DOHH2 (cell line): ENCODE data around the gene NGF.

ENCODE experiments used
- H3F3A ChIP-seq: fragments of 200-600 bp; sonication (generic), shearing (Covaris generic); 2 replicates; pipeline ENCODE4 v1.6.0; 2016; ENCODE audit warnings: antibody characterized with exemption, mild to moderate bottlenecking; ENCODE audit not compliant: control insufficient read depth, insufficient read depth
- H3K27ac ChIP-seq: fragments of 200-600 bp; sonication (generic); 2 replicates; pipeline ENCODE4 v1.5.1; 2014; ENCODE audit warnings: low read depth, mild to moderate bottlenecking, low read length, moderate library complexity
- H3K27me3 ChIP-seq: fragments of 200-600 bp; sonication (generic); 2 replicates; pipeline ENCODE4 v1.6.1; 2014; ENCODE audit warnings: mild to moderate bottlenecking, low read length, mixed read lengths; ENCODE audit not compliant: control insufficient read depth
- H3K36me3 ChIP-seq: fragments of 200-600 bp; sonication (generic); 2 replicates; pipeline ENCODE4 v1.6.1; 2014; ENCODE audit warnings: mild to moderate bottlenecking, low read length, moderate library complexity, mixed read lengths; ENCODE audit not compliant: control insufficient read depth
- H3K4me1 ChIP-seq: fragments of 200-600 bp; sonication (generic); 2 replicates; pipeline ENCODE4 v1.6.1; 2014; ENCODE audit warnings: mild to moderate bottlenecking, low read length, mixed read lengths; ENCODE audit not compliant: control insufficient read depth
- H3K4me2 ChIP-seq: fragments of 200-600 bp; sonication (generic); 2 replicates; pipeline ENCODE4 v1.6.0; 2014; ENCODE audit warnings: mild to moderate bottlenecking, low read length, moderate library complexity
- H3K4me3 ChIP-seq: fragments of 200-600 bp; sonication (generic); 2 replicates; pipeline ENCODE4 v1.5.1; 2014; ENCODE audit warnings: mild to moderate bottlenecking, low read length, mixed read lengths
- H3K79me2 ChIP-seq: fragments of 200-600 bp; sonication (generic); 2 replicates; pipeline ENCODE4 v1.6.1; 2014; ENCODE audit warnings: mild to moderate bottlenecking, low read length, mixed read lengths; ENCODE audit not compliant: control insufficient read depth
- H3K9me2 ChIP-seq: fragments of 200-600 bp; sonication (generic); replicated peaks from 2 replicates; pipeline ENCODE4 v1.6.1; 2014; ENCODE audit warnings: mild to moderate bottlenecking, low read length, mixed read lengths; ENCODE audit not compliant: control insufficient read depth
- H3K9me3 ChIP-seq: fragments of 200-600 bp; sonication (generic); 2 replicates; pipeline ENCODE4 v1.6.1; 2014; ENCODE audit warnings: antibody characterized with exemption, low read length, mixed read lengths; ENCODE audit not compliant: control insufficient read depth, insufficient read depth
- H4K20me1 ChIP-seq: fragments of 200-600 bp; sonication (generic); 2 replicates; pipeline ENCODE4 v1.6.0; 2014; ENCODE audit warnings: low read depth, mild to moderate bottlenecking, antibody characterized with exemption, low read length, moderate library complexity; ENCODE audit not compliant: control insufficient read depth, insufficient read depth
- EZH2phosphoT487 ChIP-seq: fragments of 200-600 bp; sonication (generic); IDR thresholded peaks from 2 replicates; pipeline ENCODE4 v1.6.1; 2017; ENCODE audit warnings: borderline replicate concordance, mild to moderate bottlenecking, antibody characterized with exemption, low read length, moderate library complexity, mixed read lengths
- TF ChIP-seq, protein P1 (sequence below): fragments of 200-600 bp; sonication (generic); IDR thresholded peaks from one replicate; pipeline ENCODE4 v1.5.1; 2014; ENCODE audit warnings: antibody characterized with exemption, mild to moderate bottlenecking, low read depth, low read length; ENCODE audit not compliant: poor library complexity, severe bottlenecking

The NGF gene

DNA sequence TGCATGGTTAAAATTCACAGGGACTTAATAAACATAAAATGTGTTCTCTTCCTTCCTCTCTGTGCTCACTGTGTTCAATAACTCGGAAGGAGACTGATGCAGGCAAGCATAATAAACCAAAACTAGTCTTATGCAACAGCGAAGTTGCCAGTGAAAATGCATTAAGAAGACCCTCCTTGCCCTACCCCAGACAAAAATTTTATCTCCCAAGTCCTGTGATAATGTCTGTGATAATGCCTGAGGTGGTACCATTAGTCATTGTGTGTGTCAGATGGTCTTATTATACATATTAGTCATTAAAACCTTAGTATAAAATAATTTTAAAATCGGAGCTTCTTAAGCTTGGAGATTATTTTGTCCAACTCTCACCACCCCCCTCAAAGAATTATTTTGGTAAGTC is 97.8 kb downstream of the NGF start:
- TF ChIP-seq, protein P1, sequence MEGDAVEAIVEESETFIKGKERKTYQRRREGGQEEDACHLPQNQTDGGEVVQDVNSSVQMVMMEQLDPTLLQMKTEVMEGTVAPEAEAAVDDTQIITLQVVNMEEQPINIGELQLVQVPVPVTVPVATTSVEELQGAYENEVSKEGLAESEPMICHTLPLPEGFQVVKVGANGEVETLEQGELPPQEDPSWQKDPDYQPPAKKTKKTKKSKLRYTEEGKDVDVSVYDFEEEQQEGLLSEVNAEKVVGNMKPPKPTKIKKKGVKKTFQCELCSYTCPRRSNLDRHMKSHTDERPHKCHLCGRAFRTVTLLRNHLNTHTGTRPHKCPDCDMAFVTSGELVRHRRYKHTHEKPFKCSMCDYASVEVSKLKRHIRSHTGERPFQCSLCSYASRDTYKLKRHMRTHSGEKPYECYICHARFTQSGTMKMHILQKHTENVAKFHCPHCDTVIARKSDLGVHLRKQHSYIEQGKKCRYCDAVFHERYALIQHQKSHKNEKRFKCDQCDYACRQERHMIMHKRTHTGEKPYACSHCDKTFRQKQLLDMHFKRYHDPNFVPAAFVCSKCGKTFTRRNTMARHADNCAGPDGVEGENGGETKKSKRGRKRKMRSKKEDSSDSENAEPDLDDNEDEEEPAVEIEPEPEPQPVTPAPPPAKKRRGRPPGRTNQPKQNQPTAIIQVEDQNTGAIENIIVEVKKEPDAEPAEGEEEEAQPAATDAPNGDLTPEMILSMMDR = no peak
- no peak for TF ChIP-seq EZH2phosphoT487
- Histone ChIP-seq H3K27me3 (no peaks in the 10 kb centered on the region), H3K9me3 (no peaks in the 10 kb centered on the region), H3K27ac (no peak overlapping the region), H4K20me1 (no peaks in the 10 kb centered on the region), H3F3A (no peaks in the 10 kb centered on the region), H3K4me1 (no peaks in the 10 kb centered on the region), H3K4me2 (no peak overlapping the region), H3K9me2 (no peaks in the 10 kb centered on the region), H3K36me3 (no peaks in the 10 kb centered on the region), H3K79me2 (no peaks in the 10 kb centered on the region), H3K4me3 (no peak overlapping the region)

DNA sequence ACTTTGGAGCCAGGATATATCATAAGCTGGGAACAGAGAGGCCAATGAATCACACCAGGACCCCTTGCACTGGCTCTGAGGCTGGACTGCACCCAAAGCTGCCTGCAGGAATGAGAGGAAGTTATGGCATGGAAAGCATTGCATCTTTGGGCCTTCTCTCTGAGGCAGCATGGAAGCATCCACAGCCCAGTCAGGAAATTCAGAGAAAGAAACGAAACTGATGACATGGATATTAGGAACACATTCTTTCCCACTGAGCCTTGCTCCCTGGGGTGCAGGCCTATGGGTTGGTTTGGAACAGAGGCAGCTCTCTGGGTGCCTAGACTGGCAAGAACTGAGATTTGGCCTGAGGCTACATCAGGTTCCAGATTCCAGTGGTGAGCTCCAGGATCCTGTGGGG is 98.6 kb downstream of the NGF start:
- H3F3A ChIP-seq = no peaks in the 10 kb centered on the region
- H3K4me1 ChIP-seq = no peaks in the 10 kb centered on the region
- no peaks in the 10 kb centered on the region for H3K27me3 ChIP-seq
- H3K27ac ChIP-seq = no peak overlapping the region
- H3K4me2 ChIP-seq = no peak overlapping the region
- H4K20me1 ChIP-seq = no peaks in the 10 kb centered on the region
- TF ChIP-seq, protein P1 = no peak
- TF ChIP-seq EZH2phosphoT487 = no peak
- H3K79me2 ChIP-seq = no peaks in the 10 kb centered on the region
- no peak overlapping the region for H3K4me3 ChIP-seq
- H3K9me3 ChIP-seq = no peaks in the 10 kb centered on the region
- no peaks in the 10 kb centered on the region for H3K36me3 ChIP-seq
- no peaks in the 10 kb centered on the region for H3K9me2 ChIP-seq

DNA sequence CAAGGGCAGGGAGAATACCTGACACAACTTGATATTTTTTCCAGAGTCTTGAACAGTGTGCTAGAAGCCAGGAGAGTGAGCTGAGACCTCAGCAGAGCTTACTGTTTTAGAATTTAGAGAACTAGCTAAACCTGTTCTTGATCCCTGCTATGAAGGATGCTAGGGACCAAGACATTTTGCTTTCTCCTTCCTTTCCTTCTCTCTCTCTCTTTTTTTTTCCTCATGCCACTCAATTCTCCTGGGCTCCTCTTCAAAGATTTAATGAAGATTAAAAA is 99.0 kb downstream of the NGF start:
- no peaks in the 10 kb centered on the region for H3K9me2 ChIP-seq
- H3F3A ChIP-seq = no peaks in the 10 kb centered on the region
- H3K4me1 ChIP-seq = no peaks in the 10 kb centered on the region
- no peak overlapping the region for H3K27ac ChIP-seq
- no peaks in the 10 kb centered on the region for H3K79me2 ChIP-seq
- TF ChIP-seq EZH2phosphoT487 = no peak
- TF ChIP-seq, protein P1 = no peak
- no peak overlapping the region for H3K4me2 ChIP-seq
- no peak overlapping the region for H3K4me3 ChIP-seq
- H3K36me3 ChIP-seq = no peaks in the 10 kb centered on the region
- H3K9me3 ChIP-seq = no peaks in the 10 kb centered on the region
- no peaks in the 10 kb centered on the region for H3K27me3 ChIP-seq
- H4K20me1 ChIP-seq = no peaks in the 10 kb centered on the region
